CD14-positive monocyte (primary cell): Measurements from ENCODE around the gene USP15. TPM values are rescaled to one million over a fixed set of nuclear protein-coding genes. Genes with fewer than 3 reads are reported as not detected.

Experiments used
- DNase-seq, 3 donors: peaks; one replicate each; pipeline ENCODE4 v3.0.0-alpha.2; 2011 to 2022
- H2AFZ ChIP-seq: 2 replicates; pipeline ENCODE4 v1.6.0; 2012; ENCODE audit warnings: mild to moderate bottlenecking, low read depth, low read length, inconsistent platforms; ENCODE audit not compliant: insufficient read depth, poor library complexity, severe bottlenecking
- H3K27ac ChIP-seq, 2 donors: 1 replicate in 1 of 2; 2 replicates in 1 of 2; pipeline ENCODE4 v1.5.1; 2012 to 2013; ENCODE audit warnings: low read length in 2 of 2, control low read depth in 1 of 2, inconsistent platforms in 1 of 2, low read depth in 1 of 2, mild to moderate bottlenecking in 1 of 2
- H3K27me3 ChIP-seq, 2 donors: one replicate each; pipeline versions ENCODE4 v1.6.0 to v1.6.1; 2011 to 2013; ENCODE audit warnings: low read length in 2 of 2; ENCODE audit not compliant: control insufficient read depth in 2 of 2, insufficient read depth in 2 of 2
- H3K36me3 ChIP-seq, 2 donors: replicated peaks in 1 of 2; 1 replicate in 1 of 2; 2 replicates in 1 of 2; pipeline versions ENCODE4 v1.5.1 to v1.6.1; 2012 to 2013; ENCODE audit warnings: low read length in 2 of 2, control low read depth in 1 of 2, inconsistent platforms in 1 of 2, mild to moderate bottlenecking in 1 of 2; ENCODE audit not compliant: insufficient read depth in 2 of 2, control insufficient read depth in 1 of 2
- H3K4me1 ChIP-seq, 2 donors: 1 replicate in 1 of 2; 2 replicates in 1 of 2; pipeline versions ENCODE4 v1.5.1 to v1.6.1; 2012 to 2013; ENCODE audit warnings: low read length in 2 of 2, control low read depth in 1 of 2, inconsistent platforms in 1 of 2, mild to moderate bottlenecking in 1 of 2, moderate library complexity in 1 of 2; ENCODE audit not compliant: insufficient read depth in 2 of 2, control insufficient read depth in 1 of 2
- H3K4me2 ChIP-seq: replicated peaks from 2 replicates; pipeline ENCODE3; 2012; ENCODE audit warnings: low read length, moderate library complexity, mild to moderate bottlenecking; ENCODE audit not compliant: poor library complexity, severe bottlenecking; ENCODE audit errors: extremely low read depth
- H3K4me3 ChIP-seq, 3 experiments: fragments of 200-600 bp in 1 of 3; sonication (generic) in 1 of 3; replicated peaks in 1 of 3; 1 replicate in 2 of 3; 2 replicates in 1 of 3; pipeline ENCODE4 v1.5.1; 2011 to 2013; ENCODE audit warnings: low read length in 3 of 3, mild to moderate bottlenecking in 3 of 3, control low read depth in 2 of 3, low read depth in 2 of 3, inconsistent platforms in 1 of 3, moderate library complexity in 1 of 3
- H3K79me2 ChIP-seq: 2 replicates; pipeline ENCODE4 v1.6.0; 2012; ENCODE audit warnings: mild to moderate bottlenecking, control low read depth, inconsistent platforms, low read length, moderate library complexity; ENCODE audit not compliant: insufficient read depth
- H3K9ac ChIP-seq: 2 replicates; pipeline ENCODE4 v1.6.0; 2017; ENCODE audit warnings: low read length, mild to moderate bottlenecking; ENCODE audit not compliant: insufficient read depth, poor library complexity, severe bottlenecking
- H3K9me3 ChIP-seq, 2 donors: replicated peaks in 1 of 2; 1 replicate in 1 of 2; 2 replicates in 1 of 2; pipeline versions ENCODE4 v1.5.1 to v1.6.1; 2012 to 2013; ENCODE audit warnings: low read length in 2 of 2, control low read depth in 1 of 2; ENCODE audit not compliant: control insufficient read depth in 1 of 2, insufficient read depth in 1 of 2
- H4K20me1 ChIP-seq: 2 replicates; pipeline ENCODE4 v1.6.0; 2012; ENCODE audit warnings: mild to moderate bottlenecking, low read length, control low read depth, moderate library complexity; ENCODE audit not compliant: insufficient read depth
- H3K27ac Mint-ChIP-seq, 7 donors: one replicate each; pipeline ENCODE4 v1.8.0; 2020; ENCODE audit warnings: mild to moderate bottlenecking in 7 of 7, mixed read lengths in 7 of 7, moderate library complexity in 6 of 7, inconsistent platforms in 2 of 7
- H3K27me3 Mint-ChIP-seq, 3 donors: one replicate each; pipeline ENCODE4 v1.8.0; 2021 to 2022; ENCODE audit warnings: low read depth in 3 of 3, mild to moderate bottlenecking in 3 of 3, mixed read lengths in 3 of 3, moderate library complexity in 3 of 3, inconsistent platforms in 1 of 3
- H3K36me3 Mint-ChIP-seq, 2 donors: one replicate each; pipeline ENCODE4 v1.8.0; 2020; ENCODE audit warnings: mixed read lengths in 2 of 2, inconsistent platforms in 1 of 2, mild to moderate bottlenecking in 1 of 2
- H3K4me1 Mint-ChIP-seq: one replicate; pipeline ENCODE4 v1.8.0; 2020; ENCODE audit warnings: mild to moderate bottlenecking, mixed read lengths
- H3K4me3 Mint-ChIP-seq, 2 donors: one replicate each; pipeline ENCODE4 v1.8.0; 2020; ENCODE audit warnings: mild to moderate bottlenecking in 2 of 2, mixed read lengths in 2 of 2, moderate library complexity in 1 of 2
- H3K9me3 Mint-ChIP-seq, 7 donors: one replicate each; pipeline ENCODE4 v1.8.0; 2020 to 2022; ENCODE audit warnings: mixed read lengths in 7 of 7, mild to moderate bottlenecking in 6 of 7, moderate library complexity in 6 of 7, inconsistent platforms in 2 of 7
- WGBS: methylation state at CpG from one replicate; pipeline ENCODE4 v1.1.5; 2013; ENCODE audit warnings: missing lambda C conversion rate; ENCODE audit not compliant: insufficient coverage; 5-methylcytosine and 5-hydroxymethylcytosine counted together
- intact Hi-C, 2 donors: fragments of 100-400 bp; cut with micrococcal nuclease; formaldehyde crosslinking; loops; one replicate each; pipeline versions ENCODE4 v1.15.0 to v1.15.1; 2023
- polyA plus RNA-seq, 3 donors: library from polyadenylated mRNA; depleted of rRNA in 1 of 3; unstranded in 2 of 3; stranded (reverse) in 1 of 3; fragments of 300-500 nt in 2 of 3; fragments of >200 nt in 1 of 3; fragmentation: Illumina TruSeq in 2 of 3; gene quantifications; 1 replicate in 2 of 3; 2 replicates in 1 of 3; pipeline ENCODE4 v1.2.3, GENCODE V29; 2012 to 2021
- TF ChIP-seq, protein P1 (sequence below): fragments of 200-600 bp; IDR thresholded peaks from one replicate; pipeline ENCODE4 v1.8.0; 2022; ENCODE audit warnings: antibody characterized with exemption, mild to moderate bottlenecking

The USP15 gene
- polyA plus RNA-seq, 3 donors: 146 to 449 (median 180) TPM

DNA sequence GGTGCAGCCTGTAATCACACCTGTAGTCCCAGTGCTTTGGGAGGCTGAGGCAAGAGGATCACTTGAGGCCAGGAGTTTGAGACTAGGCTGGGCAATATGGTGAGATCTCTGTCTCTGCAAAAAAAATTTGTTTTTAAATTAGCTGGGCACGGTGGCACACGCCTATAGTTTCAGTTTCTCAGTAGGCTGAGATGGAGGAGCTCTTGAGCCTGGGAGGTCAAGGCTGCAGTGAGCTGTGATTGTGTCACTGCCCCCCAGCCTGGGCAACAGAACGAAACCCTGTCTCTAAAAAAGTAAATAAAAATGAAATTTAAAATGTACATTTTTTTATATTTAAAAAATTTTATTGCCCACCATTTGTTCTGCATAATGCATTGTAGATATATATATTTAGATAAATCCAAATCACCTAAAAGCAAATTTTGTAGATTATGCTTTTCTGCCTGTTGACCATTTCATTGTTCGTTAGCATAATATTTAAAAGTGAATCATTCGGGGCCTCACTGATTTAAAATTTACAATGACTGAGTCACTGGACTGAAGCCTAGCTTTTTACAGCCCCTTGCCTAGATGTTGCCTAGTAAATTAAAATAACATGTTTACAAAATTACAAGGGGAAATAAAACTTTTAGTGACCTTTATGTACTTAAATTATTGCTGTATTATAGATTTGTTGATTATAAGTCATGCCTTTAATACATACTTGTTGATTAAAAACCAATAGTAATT is 87.9 kb downstream of the USP15 start:
- H3K4me1 Mint-ChIP-seq: peaks cover 5% of the 10 kb centered on the region
- no peaks in the 10 kb centered on the region for H3K27me3 Mint-ChIP-seq
- peaks cover 98% of the 10 kb centered on the region for H4K20me1 ChIP-seq
- H3K9me3 Mint-ChIP-seq: peaks cover 0 to 1% (median 0%) of the 10 kb centered on the region in 7 donors
- no peak for DNase-seq
- intact Hi-C loops: no loop called here
- H3K79me2 ChIP-seq: peaks cover 83% of the 10 kb centered on the region
- H3K4me2 ChIP-seq: no peak overlapping the region
- WGBS: 100% methylated on average over 2 of the region's 5 CpGs
- H3K9ac ChIP-seq: no peak overlapping the region
- no peak overlapping the region for H3K4me3 Mint-ChIP-seq
- H3K36me3 Mint-ChIP-seq: peaks cover 41 to 49% of the 10 kb centered on the region in 2 donors
- H3K4me1 ChIP-seq: no peaks in the 10 kb centered on the region
- H3K27me3 ChIP-seq: no peaks in the 10 kb centered on the region
- no peak overlapping the region for H2AFZ ChIP-seq
- H3K36me3 ChIP-seq: peaks cover 33 to 75% of the 10 kb centered on the region in 2 donors
- H3K27ac ChIP-seq: no peak overlapping the region
- no peaks in the 10 kb centered on the region for H3K9me3 ChIP-seq
- H3K27ac Mint-ChIP-seq: peak overlapping the region in 2 of 7 donors; percentile 16 to 85
- TF ChIP-seq, protein P1, sequence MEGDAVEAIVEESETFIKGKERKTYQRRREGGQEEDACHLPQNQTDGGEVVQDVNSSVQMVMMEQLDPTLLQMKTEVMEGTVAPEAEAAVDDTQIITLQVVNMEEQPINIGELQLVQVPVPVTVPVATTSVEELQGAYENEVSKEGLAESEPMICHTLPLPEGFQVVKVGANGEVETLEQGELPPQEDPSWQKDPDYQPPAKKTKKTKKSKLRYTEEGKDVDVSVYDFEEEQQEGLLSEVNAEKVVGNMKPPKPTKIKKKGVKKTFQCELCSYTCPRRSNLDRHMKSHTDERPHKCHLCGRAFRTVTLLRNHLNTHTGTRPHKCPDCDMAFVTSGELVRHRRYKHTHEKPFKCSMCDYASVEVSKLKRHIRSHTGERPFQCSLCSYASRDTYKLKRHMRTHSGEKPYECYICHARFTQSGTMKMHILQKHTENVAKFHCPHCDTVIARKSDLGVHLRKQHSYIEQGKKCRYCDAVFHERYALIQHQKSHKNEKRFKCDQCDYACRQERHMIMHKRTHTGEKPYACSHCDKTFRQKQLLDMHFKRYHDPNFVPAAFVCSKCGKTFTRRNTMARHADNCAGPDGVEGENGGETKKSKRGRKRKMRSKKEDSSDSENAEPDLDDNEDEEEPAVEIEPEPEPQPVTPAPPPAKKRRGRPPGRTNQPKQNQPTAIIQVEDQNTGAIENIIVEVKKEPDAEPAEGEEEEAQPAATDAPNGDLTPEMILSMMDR: no peak
- H3K4me3 ChIP-seq: no peak overlapping the region

DNA sequence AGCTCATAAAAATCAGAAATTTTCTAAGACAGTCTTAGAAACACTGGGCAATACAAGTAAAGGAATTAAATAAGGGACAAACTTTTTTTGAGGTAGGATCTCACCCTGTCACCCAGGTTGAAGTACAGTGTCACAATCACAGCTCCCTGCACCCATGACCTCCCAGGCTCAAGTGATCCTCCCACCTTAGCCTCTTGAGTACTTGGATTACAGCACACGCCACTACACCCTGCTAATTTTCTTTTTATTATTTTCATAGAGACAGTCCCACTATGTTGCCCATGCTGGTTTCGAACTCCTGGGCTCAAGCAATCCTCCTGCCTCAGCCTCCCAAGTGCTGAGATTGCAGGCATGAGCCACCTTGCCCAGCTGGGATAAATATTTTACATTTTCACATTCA is 90.3 kb downstream of the USP15 start:
- no peaks in the 10 kb centered on the region for H3K9me3 ChIP-seq
- H3K4me1 Mint-ChIP-seq: no peaks in the 10 kb centered on the region
- no peak overlapping the region for H3K9ac ChIP-seq
- no peak overlapping the region for H3K4me3 Mint-ChIP-seq
- no peaks in the 10 kb centered on the region for H3K27me3 ChIP-seq
- peaks cover 28 to 41% of the 10 kb centered on the region in 2 donors for H3K36me3 Mint-ChIP-seq
- WGBS: no CpG with 5 or more reads among the region's 2 CpGs
- TF ChIP-seq, protein P1: no peak
- H3K4me1 ChIP-seq: no peaks in the 10 kb centered on the region
- peaks cover 78% of the 10 kb centered on the region for H3K79me2 ChIP-seq
- H3K4me2 ChIP-seq: no peak overlapping the region
- peaks cover 98% of the 10 kb centered on the region for H4K20me1 ChIP-seq
- no peaks in the 10 kb centered on the region for H3K9me3 Mint-ChIP-seq
- H3K4me3 ChIP-seq: no peak overlapping the region
- DNase-seq: no peak
- H3K27ac Mint-ChIP-seq: peak overlapping the region in 2 of 7 donors; percentile 13 to 27
- H3K27me3 Mint-ChIP-seq: no peaks in the 10 kb centered on the region
- H2AFZ ChIP-seq: no peak overlapping the region
- H3K36me3 ChIP-seq: peaks cover 31 to 71% of the 10 kb centered on the region in 2 donors
- intact Hi-C loops: no loop called here
- H3K27ac ChIP-seq: no peak overlapping the region
